GM12878 (cell line): ENCODE results near the gene TMEM272.

ENCODE experiments used
- BHLHE40 ChIP-seq, 2 experiments: fragments of 450-650 bp in 1 of 2; IDR thresholded peaks; 2 replicates each; pipeline ENCODE4 v1.6.1; 2011 to 2017; ENCODE audit warnings: low read depth in 2 of 2, borderline replicate concordance in 1 of 2, improper control_type of control experiment in 1 of 2, low read length in 1 of 2, mild to moderate bottlenecking in 1 of 2
- BRCA1 ChIP-seq: IDR thresholded peaks from 2 replicates; pipeline ENCODE4 v1.6.1; 2011; ENCODE audit warnings: low read depth, low read length, improper control_type of control experiment
- CTCF ChIP-seq, 3 experiments: IDR thresholded peaks in 2 of 3; conservative IDR thresholded peaks in 1 of 3; 2 replicates each; pipeline ENCODE4 v1.5.1; 2011; ENCODE audit warnings: low read depth in 3 of 3, low read length in 3 of 3, mild to moderate bottlenecking in 3 of 3, control low read depth in 2 of 3, moderate library complexity in 2 of 3, inconsistent platforms in 1 of 3, mixed read lengths in 1 of 3; ENCODE audit not compliant: control insufficient read depth in 2 of 3, insufficient read depth in 1 of 3; ENCODE audit errors: extremely low read depth in 1 of 3
- MAX ChIP-seq: IDR thresholded peaks from 2 replicates; pipeline ENCODE4 v1.6.1; 2012; ENCODE audit warnings: low read depth, low read length, improper control_type of control experiment
- POLR2A ChIP-seq: IDR thresholded peaks from 2 replicates; pipeline ENCODE4 v1.6.1; 2011; ENCODE audit warnings: low read depth, mild to moderate bottlenecking, low read length
- RAD51 ChIP-seq: fragments of 450-650 bp; IDR thresholded peaks from 2 replicates; pipeline ENCODE4 v1.6.1; 2016; ENCODE audit warnings: moderate library complexity, mild to moderate bottlenecking, inconsistent platforms
- TAF1 ChIP-seq: IDR thresholded peaks from 2 replicates; pipeline ENCODE4 v1.6.1; 2011; ENCODE audit warnings: mild to moderate bottlenecking, low read depth, low read length, borderline replicate concordance
- ZNF274 ChIP-seq: IDR thresholded peaks from one replicate; pipeline ENCODE4 v1.8.0; 2011; ENCODE audit not compliant: insufficient read length, insufficient read depth
- ZZZ3 ChIP-seq: IDR thresholded peaks from 2 replicates; pipeline ENCODE4 v1.6.1; 2011; ENCODE audit warnings: low read depth; ENCODE audit not compliant: control insufficient read depth, insufficient read length

- TF ChIP-seq RAD51 (no peak), BRCA1 (no peak), TAF1 (no peak), MAX (no peak), ZNF274 (no peak), POLR2A (no peak), BHLHE40 (IDR thresholded peaks at IDR 0.05; ENCODE audit: borderline replicate concordance in 1 of 2, low read depth in 2 of 2, low read length in 1 of 2) (no peak), CTCF (IDR thresholded peaks at IDR 0.05 in 2 of 3, conservative IDR thresholded peaks at IDR 0.05 in 1 of 3; ENCODE audit: control insufficient read depth in 2 of 3, extremely low read depth in 1 of 3, insufficient read depth in 1 of 3, low read depth in 3 of 3, low read length in 3 of 3) (no peak), ZZZ3 (no peak)
Observed at GRCh38 chr13:51784097-51784496, 60.9 kb downstream of the TMEM272 start.
